HG03520 (cell line): ENCODE results near the gene WAS.
A peak's percentile ranks its signal among the peaks of the same experiment; 100 is the strongest.
"Not testable (repeated sequence)": the region's sequence is repeated elsewhere in the genome, so short reads cannot be mapped to it uniquely, and the experiment has no call there.

Source experiments
- ATAC-seq: cut with Tn5 transposase; IDR thresholded peaks from one replicate; pipeline ENCODE4 v1.9.1; 2021; ENCODE audit warnings: mild to moderate bottlenecking, moderate library complexity; ENCODE audit not compliant: unreplicated experiment

WAS gene

DNA sequence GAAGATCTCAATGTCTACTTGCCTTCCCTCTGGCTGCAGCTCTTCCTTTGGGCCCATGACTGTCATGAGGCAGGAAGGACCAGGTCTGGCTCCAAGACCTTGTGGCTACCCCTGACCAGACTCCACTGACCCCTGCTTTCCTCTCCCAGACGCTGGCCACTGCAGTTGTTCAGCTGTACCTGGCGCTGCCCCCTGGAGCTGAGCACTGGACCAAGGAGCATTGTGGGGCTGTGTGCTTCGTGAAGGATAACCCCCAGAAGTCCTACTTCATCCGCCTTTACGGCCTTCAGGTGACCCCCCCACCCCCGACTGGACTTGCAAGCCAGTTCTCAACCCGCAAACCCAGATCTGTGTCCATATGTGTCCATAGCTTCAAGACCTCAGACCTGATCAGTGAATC lies 535 bp downstream of the WAS start:
- no peak for ATAC-seq

DNA sequence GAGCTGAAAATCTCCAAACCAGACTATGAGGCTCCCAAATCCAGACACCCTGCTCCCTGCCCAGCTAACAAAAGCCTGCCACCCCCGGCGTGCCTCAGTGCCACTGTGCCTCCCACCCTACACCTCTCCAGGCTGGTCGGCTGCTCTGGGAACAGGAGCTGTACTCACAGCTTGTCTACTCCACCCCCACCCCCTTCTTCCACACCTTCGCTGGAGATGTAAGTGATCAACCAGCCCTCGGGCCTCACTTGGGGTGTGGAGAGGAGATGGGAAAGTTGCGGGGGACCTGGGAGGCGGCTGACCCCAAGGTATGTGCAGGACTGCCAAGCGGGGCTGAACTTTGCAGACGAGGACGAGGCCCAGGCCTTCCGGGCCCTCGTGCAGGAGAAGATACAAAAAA lies 1.8 kb downstream of the WAS start:
- no peak for ATAC-seq

DNA sequence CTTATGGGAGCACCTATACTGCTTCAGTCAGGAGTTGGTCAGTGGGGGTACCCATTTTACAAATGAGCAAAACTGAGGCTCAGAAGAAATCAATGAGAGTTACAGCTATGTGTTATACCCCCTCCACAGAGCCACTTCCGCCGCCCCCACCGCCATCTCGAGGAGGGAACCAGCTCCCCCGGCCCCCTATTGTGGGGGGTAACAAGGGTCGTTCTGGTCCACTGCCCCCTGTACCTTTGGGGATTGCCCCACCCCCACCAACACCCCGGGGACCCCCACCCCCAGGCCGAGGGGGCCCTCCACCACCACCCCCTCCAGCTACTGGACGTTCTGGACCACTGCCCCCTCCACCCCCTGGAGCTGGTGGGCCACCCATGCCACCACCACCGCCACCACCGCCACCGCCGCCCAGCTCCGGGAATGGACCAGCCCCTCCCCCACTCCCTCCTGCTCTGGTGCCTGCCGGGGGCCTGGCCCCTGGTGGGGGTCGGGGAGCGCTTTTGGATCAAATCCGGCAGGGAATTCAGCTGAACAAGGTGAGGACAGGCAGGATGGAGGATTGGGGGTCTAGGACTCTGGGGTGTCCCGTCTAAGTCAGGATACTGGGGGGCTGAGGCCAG lies 5.0 kb downstream of the WAS start:
- no peak for ATAC-seq

DNA sequence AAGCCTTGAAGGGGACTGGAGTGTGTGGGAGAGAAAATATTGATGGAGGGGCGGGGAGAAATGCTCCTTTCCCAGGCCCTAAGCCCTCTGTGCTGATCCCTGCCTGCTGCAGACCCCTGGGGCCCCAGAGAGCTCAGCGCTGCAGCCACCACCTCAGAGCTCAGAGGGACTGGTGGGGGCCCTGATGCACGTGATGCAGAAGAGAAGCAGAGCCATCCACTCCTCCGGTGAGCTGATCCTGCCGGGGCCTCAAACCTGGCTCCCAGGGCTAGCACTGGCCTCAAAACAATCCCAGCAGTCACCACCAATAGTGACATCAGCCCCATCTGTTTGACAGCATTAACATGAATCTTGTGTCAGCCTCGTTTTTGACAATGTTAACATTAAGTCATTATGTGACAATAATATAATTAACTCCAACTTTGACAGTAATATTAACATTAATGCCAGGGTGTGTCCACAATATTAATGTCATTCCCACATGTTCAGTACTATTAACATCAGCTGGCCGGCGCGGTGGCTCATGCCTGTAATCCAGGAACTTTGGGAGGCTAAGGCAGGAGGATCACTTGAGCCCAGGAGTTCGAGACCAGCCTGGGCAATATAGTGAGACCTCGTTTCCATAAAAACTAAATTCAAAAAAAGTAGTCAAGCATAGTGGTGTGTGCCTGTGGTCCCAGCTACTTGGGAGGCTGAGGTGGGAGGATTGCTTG lies 5.8 kb downstream of the WAS start:
- ATAC-seq, result no peak

DNA sequence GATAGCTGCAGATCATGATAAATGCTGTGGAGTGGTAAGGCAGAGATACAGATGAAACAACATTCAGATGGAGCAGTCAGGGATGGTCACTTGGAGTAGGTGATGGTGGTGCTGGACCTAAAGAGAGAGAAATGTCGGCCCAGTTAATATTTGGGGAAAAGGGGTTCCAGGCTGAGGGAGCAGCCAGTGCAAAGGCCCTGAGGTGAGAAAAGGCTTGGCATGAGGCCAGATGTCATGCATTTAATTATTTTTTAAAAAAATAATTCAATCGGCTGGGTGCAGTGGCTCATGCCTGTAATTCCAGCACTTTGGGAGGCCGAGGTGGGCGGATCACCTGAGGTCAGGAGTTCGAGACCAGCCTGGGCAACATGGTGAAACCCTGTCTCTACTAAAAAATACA lies 8.1 kb downstream of the WAS start:
- not testable (repeated sequence) for ATAC-seq

DNA sequence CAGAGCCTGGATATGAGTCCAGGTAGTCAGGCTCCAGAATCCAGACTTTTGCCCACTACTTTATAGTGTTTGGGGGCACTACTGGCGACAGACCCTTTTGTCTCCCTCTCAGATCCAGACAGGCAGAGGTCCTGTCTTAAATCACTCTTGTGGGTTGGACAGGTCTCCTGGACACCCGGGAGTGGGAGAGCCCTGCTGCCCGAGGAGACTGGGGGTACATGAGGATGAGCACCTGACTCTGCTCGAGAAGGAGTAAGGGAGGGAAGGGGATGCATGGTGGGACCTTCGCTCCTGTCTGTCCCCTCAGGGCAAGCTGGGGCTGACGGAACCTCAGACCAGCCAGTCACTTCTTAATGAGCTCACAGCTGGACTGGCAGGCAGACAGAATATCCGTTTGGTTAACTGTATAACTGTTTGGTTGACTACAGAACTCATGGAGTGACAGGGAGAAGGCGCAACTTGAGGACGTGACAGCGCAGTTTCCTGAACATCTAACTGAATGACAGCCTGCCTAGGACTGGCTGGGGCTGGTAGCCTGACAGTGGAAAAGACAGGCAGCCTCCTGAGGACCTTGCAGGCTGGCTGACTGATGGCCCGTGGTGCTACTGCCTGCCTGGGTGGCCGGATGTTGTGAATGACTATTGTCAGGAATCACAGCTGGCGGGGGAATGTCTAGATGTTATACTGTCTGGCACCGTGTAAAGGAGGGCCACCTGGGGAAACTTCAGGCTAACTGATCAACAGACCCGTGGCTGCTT lies 11.4 kb downstream of the WAS start:
- ATAC-seq, result no peak

DNA sequence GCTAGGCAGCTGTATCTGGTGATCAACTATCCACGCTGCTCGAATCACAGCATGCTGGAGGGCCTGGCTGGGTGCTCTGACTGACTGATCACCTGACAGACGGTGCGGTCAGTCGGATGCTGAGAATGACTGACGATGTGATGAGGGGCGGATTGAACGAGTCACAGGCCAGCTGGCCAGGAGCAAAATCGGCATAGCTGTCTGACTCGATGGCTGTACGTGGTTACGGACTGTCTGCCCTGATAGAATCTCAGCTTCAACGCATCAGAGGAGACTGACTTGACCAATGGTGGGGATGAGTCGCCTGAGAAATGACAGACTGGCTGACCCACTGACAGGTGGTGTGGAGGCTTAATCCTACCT lies 11.9 kb downstream of the WAS start:
- ATAC-seq, result no peak

DNA sequence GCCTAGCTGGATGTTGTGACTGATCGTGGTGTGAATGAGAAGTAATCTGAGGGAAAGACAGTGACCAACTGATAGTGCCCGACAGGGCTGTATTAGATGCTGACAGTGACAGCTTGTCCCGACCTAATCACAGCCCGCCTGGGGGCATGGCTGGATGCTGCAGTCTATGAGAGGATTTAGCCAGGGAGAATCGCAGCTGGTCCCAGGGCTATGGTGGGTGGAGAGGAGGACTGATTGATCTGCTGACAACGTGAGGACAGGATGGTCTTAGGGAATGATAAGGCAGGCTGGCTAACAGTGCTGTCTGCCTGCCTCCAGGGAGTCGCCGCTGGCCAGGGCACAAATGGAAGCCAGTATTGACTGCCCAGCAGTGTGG lies 12.3 kb downstream of the WAS start:
- ATAC-seq, result no peak

GRCh38 chrX:48696301-48696908 lies 12.8 kb downstream of the WAS start, which contains the start of gene SUV39H1:
Gene SUV39H1, plus strand, starts transcription at chrX:48696734. Its CDS starts 51 bp downstream, at chrX:48696785.
- ATAC-seq, result peak; percentile 80

GRCh38 chrX:48696909-48697727 lies 13.5 kb downstream of the WAS start:
- no peak for ATAC-seq

DNA sequence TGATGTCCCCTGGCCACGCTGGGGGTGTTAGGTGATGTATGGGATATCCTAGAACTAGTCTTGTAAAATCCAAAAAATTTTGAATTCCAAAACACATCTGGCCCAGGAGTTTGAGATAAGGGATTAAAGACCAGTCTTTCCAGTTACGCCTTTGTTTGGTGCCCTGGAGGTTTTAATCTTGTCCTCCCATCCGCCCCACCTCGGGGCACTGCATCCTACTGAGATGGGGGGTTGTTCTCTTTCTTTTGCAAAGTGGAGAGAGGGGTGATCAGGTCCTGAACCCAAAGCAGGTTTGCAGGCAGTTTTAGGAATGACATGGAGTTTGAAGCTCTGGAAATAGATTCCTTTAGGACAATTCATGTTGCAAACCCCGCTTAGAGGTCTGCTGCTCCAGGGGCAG lies 14.7 kb downstream of the WAS start:
- no peak for ATAC-seq

DNA sequence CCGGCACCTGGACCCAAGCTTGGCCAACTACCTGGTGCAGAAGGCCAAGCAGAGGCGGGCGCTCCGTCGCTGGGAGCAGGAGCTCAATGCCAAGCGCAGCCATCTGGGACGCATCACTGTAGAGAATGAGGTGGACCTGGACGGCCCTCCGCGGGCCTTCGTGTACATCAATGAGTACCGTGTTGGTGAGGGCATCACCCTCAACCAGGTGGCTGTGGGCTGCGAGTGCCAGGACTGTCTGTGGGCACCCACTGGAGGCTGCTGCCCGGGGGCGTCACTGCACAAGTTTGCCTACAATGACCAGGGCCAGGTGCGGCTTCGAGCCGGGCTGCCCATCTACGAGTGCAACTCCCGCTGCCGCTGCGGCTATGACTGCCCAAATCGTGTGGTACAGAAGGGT lies 16.6 kb downstream of the WAS start:
- ATAC-seq, result no peak

DNA sequence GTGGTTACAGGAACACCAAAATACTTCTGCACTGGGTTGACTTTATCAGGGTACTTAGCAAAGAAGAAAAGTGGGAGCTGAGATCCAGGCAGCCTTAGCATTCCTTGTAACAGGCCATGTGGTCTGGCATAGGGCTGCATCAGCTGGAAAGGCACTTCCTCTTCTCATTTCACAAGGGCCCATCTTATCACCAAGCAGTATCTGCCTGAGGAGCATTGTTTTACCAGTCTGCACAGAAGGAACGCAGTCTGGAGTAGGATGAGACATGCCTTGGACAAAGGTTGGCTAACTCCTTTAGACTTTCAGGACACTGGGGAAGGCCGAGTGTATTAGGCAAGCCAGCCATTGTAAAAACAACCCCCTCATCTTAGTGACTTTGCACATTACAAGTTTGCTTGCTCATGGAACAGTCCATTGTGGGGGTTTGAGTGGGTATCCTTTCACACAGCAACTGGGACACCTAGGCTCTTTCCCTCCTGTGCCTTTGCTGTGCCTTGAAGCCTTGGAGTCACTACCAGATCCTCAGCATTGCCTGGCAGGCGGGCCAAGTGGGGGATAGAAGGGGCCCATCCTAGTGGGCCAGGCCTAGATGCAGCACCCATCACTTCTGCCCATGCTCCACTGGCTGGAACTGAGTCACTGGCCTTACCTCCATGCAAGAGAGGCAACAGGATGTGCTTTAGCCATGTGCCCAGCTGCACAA lies 17.5 kb downstream of the WAS start:
- no peak for ATAC-seq

DNA sequence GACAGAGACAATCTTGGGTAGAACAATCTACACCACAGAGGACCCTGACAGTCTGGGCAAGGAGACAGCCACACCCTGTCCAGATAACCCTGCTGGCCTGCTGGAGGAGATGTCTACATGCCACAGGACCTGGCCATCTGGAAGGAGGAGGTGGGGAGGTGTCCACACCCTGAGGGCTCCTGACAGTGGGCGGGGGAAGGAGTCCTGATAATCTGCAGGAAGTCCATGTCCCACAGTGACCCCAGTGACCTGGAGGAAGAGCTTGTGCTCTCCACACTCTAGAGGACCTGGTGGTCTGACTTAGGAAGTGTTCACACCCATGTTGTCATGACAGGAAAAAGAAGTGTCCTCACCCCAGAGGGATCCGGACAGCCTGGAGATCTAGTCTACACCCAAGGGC lies 18.4 kb downstream of the WAS start:
- no peak for ATAC-seq

DNA sequence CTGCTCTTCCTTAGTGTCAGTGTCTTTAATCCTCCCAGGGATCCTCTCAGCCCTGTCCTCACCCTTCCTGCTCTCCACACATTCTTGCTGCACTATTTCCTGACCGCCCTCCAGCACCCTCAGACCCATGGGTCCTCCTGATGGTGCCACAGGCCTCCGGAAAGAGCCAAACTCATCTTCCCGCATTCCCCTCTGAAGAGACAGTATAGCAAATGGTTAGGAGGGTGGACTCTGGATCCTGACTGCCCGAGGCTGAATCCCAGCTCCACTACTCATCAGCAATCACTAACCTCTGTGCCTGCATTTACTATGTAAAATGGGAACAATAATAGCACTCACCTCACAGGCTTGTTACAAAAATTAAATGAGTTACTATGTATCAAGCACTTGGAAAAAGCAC lies 19.1 kb downstream of the WAS start:
- no peak for ATAC-seq

- ATAC-seq, result no peak
These were observed 19.6 kb downstream of the WAS start for GRCh38 chrX:48703228-48703627.

DNA sequence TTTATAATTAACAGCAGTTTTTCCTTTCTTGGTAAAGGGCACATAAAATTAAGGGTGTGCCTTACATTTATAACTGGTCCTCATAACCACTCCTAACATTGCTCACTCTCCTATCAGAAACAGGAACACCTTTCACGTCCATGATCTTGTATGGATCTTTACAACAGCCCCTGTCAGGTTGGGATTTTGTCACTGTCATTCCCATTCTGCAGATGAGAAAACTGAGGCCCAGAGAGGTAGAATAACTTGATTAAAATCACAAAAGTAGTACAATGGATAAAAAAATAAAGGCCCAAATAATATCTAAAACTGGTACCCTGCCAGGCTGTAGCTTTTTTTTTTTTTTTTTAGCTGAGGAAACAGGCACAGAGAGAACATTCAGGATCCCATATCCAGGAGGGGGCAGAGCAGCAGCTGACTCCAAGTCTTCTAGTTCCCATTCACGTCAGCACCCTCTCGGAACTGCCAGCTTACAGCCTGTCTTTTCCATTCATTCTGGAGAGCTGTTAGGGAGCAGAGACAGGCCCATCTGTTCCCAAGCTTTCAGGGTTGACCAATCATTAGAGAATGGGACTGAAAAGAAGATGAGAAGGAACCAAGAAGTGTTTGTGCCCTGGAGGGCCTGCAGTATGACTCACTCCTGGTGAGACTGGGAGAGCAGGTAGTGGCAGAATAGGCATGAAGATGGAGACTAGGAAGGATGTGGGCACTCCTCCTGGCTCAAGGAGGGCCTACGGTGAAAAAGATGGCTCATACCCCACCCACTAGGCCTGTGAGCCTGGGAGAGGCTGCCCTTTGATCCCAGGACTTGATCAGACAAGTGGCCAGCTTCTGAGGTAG lies 20.3 kb downstream of the WAS start:
- ATAC-seq, result no peak

DNA sequence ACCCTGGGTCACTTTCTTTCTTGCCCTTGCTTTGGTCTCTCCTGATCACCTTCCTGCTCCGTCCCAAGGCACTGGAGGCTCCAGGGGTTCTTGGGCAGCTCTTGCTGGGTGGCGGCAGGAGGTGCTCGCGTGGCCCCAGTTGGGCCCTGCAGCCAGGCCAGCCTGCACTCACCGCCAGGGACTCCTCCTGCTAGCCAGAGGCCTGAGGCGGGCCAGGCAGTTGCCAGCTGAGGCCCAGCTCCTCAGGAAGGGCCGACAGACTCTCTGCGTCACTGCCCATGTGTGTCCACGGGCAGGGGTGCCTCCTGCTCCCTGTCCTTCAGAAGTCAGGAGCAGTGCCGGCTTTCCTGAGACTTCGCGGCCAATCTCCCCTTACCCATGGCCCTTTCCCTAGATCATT lies 22.3 kb downstream of the WAS start:
- ATAC-seq, result no peak

GRCh38 chrX:48709522-48710112 lies 26.0 kb downstream of the WAS start:
- no peak for ATAC-seq
